Measurements from ENCODE around the gene EEIG1. TPM values are rescaled to one million over a fixed set of nuclear protein-coding genes. Genes with fewer than 3 reads are reported as not detected.

The EEIG1 gene
- total RNA-seq, 1 donor from 2014 or later = 27.3 TPM

GRCh38 chr9:127991017-127991756, 10.4 kb upstream of the EEIG1 start:
- Mint-ChIP-seq H3K27me3 (ENCODE audit: unreplicated experiment) (no peaks in the 10 kb centered on the region), H3K36me3 (ENCODE audit: low read depth, unreplicated experiment) (no peaks in the 10 kb centered on the region), H3K27ac (ENCODE audit: unreplicated experiment) (no peak overlapping the region), H3K9me3 (ENCODE audit: unreplicated experiment) (no peaks in the 10 kb centered on the region), H3K4me1 (ENCODE audit: unreplicated experiment) (peaks cover 2% of the 10 kb centered on the region), H3K4me3 (ENCODE audit: unreplicated experiment) (no peak overlapping the region)
- DNase-seq (ENCODE audit: low spot score) = no peak
- TF ChIP-seq, protein P1, sequence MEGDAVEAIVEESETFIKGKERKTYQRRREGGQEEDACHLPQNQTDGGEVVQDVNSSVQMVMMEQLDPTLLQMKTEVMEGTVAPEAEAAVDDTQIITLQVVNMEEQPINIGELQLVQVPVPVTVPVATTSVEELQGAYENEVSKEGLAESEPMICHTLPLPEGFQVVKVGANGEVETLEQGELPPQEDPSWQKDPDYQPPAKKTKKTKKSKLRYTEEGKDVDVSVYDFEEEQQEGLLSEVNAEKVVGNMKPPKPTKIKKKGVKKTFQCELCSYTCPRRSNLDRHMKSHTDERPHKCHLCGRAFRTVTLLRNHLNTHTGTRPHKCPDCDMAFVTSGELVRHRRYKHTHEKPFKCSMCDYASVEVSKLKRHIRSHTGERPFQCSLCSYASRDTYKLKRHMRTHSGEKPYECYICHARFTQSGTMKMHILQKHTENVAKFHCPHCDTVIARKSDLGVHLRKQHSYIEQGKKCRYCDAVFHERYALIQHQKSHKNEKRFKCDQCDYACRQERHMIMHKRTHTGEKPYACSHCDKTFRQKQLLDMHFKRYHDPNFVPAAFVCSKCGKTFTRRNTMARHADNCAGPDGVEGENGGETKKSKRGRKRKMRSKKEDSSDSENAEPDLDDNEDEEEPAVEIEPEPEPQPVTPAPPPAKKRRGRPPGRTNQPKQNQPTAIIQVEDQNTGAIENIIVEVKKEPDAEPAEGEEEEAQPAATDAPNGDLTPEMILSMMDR (IDR thresholded peaks at IDR 0.05; ENCODE audit: unreplicated experiment) = no peak

DNA sequence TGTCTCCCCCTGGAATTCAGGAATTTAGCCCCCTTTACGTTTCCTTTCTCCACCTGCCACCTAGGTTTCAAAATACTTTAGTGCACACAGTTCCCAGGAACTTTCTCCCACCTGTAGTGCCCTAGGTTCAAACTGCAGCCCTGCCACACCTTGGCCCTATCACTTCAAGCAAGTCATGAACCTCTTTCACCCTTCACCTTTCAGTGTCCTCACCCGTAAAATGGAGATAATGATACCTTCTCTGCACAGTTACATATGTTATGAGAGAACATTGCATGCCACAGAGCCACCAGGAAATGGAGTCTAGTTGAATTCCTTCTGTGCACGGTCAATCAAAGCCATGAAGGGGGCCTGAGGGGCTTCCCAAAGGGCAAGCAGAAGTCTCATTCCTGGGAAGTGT, 9.8 kb upstream of the EEIG1 start:
- H3K4me1 Mint-ChIP-seq (ENCODE audit: unreplicated experiment) = peaks cover 2% of the 10 kb centered on the region
- DNase-seq (ENCODE audit: low spot score) = no peak
- no peak overlapping the region for H3K4me3 Mint-ChIP-seq (ENCODE audit: unreplicated experiment)
- H3K27me3 Mint-ChIP-seq (ENCODE audit: unreplicated experiment) = no peaks in the 10 kb centered on the region
- no peaks in the 10 kb centered on the region for H3K9me3 Mint-ChIP-seq (ENCODE audit: unreplicated experiment)
- H3K27ac Mint-ChIP-seq (ENCODE audit: unreplicated experiment) = no peak overlapping the region
- H3K36me3 Mint-ChIP-seq (ENCODE audit: low read depth, unreplicated experiment) = no peaks in the 10 kb centered on the region
- TF ChIP-seq, protein P1 (IDR thresholded peaks at IDR 0.05; ENCODE audit: unreplicated experiment) = no peak

- TF ChIP-seq, protein P1 (IDR thresholded peaks at IDR 0.05; ENCODE audit: unreplicated experiment) = no peak
- Mint-ChIP-seq H3K9me3 (ENCODE audit: unreplicated experiment) (no peaks in the 10 kb centered on the region), H3K27me3 (ENCODE audit: unreplicated experiment) (no peaks in the 10 kb centered on the region), H3K4me1 (ENCODE audit: unreplicated experiment) (peaks cover 2% of the 10 kb centered on the region), H3K36me3 (ENCODE audit: low read depth, unreplicated experiment) (no peaks in the 10 kb centered on the region), H3K27ac (ENCODE audit: unreplicated experiment) (no peak overlapping the region), H3K4me3 (ENCODE audit: unreplicated experiment) (no peak overlapping the region)
- no peak for DNase-seq (ENCODE audit: low spot score)
These were observed 8.3 kb upstream of the EEIG1 start for GRCh38 chr9:127989094-127989493.

GRCh38 chr9:127987103-127987614, 6.4 kb upstream of the EEIG1 start:
- H3K4me3 Mint-ChIP-seq (ENCODE audit: unreplicated experiment) = no peak overlapping the region
- TF ChIP-seq, protein P1 (IDR thresholded peaks at IDR 0.05; ENCODE audit: unreplicated experiment) = no peak
- H3K9me3 Mint-ChIP-seq (ENCODE audit: unreplicated experiment) = no peaks in the 10 kb centered on the region
- H3K4me1 Mint-ChIP-seq (ENCODE audit: unreplicated experiment) = peaks cover 6% of the 10 kb centered on the region
- DNase-seq (ENCODE audit: low spot score) = no peak
- no peaks in the 10 kb centered on the region for H3K36me3 Mint-ChIP-seq (ENCODE audit: low read depth, unreplicated experiment)
- H3K27me3 Mint-ChIP-seq (ENCODE audit: unreplicated experiment) = no peaks in the 10 kb centered on the region
- H3K27ac Mint-ChIP-seq (ENCODE audit: unreplicated experiment) = no peak overlapping the region

DNA sequence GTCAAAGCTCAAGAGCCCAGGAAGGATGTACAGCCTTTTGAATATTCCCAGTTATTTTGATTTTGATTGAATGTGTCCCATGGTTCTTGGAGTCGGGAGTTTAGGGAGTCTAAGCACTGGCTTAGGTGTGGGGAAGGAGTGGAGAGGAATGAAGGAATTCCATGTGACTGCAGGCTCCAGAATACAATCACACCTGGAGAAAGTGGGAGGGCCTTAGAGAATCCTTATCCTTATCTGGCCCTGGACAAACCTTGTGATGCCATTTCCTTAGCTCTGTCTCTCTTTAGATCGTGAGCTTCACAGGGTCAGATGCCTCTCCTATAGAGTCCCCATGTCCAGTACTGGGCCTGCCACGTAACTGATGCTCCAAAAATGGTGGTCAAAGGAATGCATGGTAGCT, 4.2 kb upstream of the EEIG1 start:
- Mint-ChIP-seq H3K36me3 (ENCODE audit: low read depth, unreplicated experiment) (no peaks in the 10 kb centered on the region), H3K9me3 (ENCODE audit: unreplicated experiment) (no peaks in the 10 kb centered on the region), H3K27ac (ENCODE audit: unreplicated experiment) (no peak overlapping the region), H3K4me1 (ENCODE audit: unreplicated experiment) (peaks cover 12% of the 10 kb centered on the region), H3K27me3 (ENCODE audit: unreplicated experiment) (peaks cover under 1% of the 10 kb centered on the region), H3K4me3 (ENCODE audit: unreplicated experiment) (no peak overlapping the region)
- no peak for DNase-seq (ENCODE audit: low spot score)
- TF ChIP-seq, protein P1 (IDR thresholded peaks at IDR 0.05; ENCODE audit: unreplicated experiment) = no peak
